ENCODE measurements around the gene ZNF530. TPM values are rescaled to one million over a fixed set of nuclear protein-coding genes. Genes with fewer than 3 reads are reported as not detected.

Gene ZNF530
- total RNA-seq, 4 donors from 2014 or later: 0.86 to 4.2 (median 3.4) TPM

DNA sequence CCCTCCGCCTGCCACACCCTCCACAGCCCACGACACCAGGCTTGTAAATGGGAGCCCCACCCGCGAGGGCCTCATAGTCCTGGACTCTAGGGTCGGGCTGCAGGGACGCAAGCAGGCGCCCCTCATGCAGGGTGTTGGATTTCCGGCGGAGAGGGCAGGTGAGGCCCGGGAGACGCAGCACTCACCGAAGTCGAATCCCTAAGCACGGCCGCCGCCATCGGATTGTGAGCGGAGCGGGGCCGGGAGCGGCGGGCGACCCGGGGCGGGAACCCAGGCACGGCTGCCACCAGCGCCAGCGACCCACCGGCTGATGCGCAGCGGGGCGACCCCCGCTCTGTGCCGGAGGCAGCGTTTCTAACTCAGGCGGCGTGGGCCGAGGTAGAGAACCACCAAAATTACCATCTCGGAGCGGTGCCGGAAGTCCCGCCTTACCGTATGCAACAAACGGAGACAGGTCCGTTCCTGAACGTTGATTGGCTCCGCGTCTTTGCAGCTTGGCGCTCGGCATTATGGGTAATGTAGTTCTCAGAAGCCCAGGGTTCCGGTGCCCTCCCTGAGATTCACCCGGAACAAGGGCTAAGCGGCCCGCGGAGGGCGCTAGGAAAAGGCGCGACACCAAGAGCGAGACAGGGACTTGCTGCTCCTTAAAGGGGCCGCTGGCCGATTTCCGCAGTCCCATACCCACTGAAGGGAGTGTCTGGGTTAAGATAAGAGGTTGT lies 21.0 kb upstream of the ZNF530 start, which contains the start of gene ZNF416:
Gene ZNF416, minus strand, starts transcription at position 425 of the 719 bp plus-strand sequence. Its CDS starts 207 bp downstream, at position 218.
- peak; percentile 98 for DNase-seq
- in situ Hi-C loops (cut with MboI; ENCODE audit: low sequenced_read_pairs in 4 of 4) (loop anchor here in 1 of 4 donors (5.0 kb wide), 1 partner anchor 54 kb away; the partner anchor contains the start of gene ZNF211), intact Hi-C loops (cut with DNase I; ENCODE audit: low total_unique reads) (loop anchor here (1.0 to 5.0 kb wide), 11 partner anchors 19 to 424 kb away; partner anchors contain the start of genes ZNF134, ZNF211, ZNF256 and ZNF417)
- no peaks in the 10 kb centered on the region for H3K27me3 ChIP-seq
- TF ChIP-seq, protein P1, sequence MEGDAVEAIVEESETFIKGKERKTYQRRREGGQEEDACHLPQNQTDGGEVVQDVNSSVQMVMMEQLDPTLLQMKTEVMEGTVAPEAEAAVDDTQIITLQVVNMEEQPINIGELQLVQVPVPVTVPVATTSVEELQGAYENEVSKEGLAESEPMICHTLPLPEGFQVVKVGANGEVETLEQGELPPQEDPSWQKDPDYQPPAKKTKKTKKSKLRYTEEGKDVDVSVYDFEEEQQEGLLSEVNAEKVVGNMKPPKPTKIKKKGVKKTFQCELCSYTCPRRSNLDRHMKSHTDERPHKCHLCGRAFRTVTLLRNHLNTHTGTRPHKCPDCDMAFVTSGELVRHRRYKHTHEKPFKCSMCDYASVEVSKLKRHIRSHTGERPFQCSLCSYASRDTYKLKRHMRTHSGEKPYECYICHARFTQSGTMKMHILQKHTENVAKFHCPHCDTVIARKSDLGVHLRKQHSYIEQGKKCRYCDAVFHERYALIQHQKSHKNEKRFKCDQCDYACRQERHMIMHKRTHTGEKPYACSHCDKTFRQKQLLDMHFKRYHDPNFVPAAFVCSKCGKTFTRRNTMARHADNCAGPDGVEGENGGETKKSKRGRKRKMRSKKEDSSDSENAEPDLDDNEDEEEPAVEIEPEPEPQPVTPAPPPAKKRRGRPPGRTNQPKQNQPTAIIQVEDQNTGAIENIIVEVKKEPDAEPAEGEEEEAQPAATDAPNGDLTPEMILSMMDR (IDR thresholded peaks at IDR 0.05 in 4 of 5, conservative IDR thresholded peaks at IDR 0.05 in 1 of 5): peak in 2 of 5 experiments; percentile 11 to 40
- peak in 1 of 2 donors; percentile 20 for TF ChIP-seq POLR2A (IDR thresholded peaks at IDR 0.05)
- H3K27ac ChIP-seq: peak within 1 kb of the TSS; percentile 48 to 81 (median 76)
- H3K36me3 ChIP-seq: peaks cover 8 to 38% of the 10 kb centered on the region in 2 donors
- H3K4me1 ChIP-seq: peaks cover 14 to 20% of the 10 kb centered on the region in 2 donors
- H3K9me3 ChIP-seq: peaks cover 0 to 19% (median 4%) of the 10 kb centered on the region in 3 donors
- peak; percentile 100 for ATAC-seq
- H3K4me3 ChIP-seq: peak within 1 kb of the TSS; percentile 70 to 89 (median 80)

DNA sequence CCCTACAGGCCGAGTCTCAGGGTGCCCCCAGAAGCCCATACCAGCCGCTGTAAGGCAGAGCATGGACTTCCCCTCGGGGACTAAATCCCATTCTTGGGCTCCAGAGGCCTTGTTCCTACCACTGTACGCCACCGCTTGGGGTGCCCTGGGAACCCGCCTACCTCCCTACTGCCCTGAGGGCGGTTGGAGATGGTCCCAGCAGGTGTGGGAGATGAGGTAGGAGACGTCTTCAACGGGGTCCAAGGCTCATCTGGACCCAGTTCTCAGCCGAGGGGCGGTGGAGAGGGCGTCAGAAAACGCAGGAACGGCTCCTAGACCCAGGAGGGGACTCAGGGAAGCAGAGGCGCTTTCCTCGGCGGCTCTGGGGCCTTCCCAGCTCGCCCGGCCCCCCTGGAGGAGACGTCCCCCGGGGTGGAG lies 16.6 kb upstream of the ZNF530 start:
- no peak for TF ChIP-seq POLR2A (IDR thresholded peaks at IDR 0.05)
- TF ChIP-seq, protein P1 (IDR thresholded peaks at IDR 0.05 in 4 of 5, conservative IDR thresholded peaks at IDR 0.05 in 1 of 5): no peak
- Histone ChIP-seq H3K4me3 (peak overlapping the region; percentile 73 to 85 (median 78)), H3K36me3 (peaks cover 0 to 7% of the 10 kb centered on the region in 2 donors), H3K27ac (peak overlapping the region in 1 of 4 donors; percentile 48), H3K4me1 (peaks cover 11 to 23% of the 10 kb centered on the region in 2 donors), H3K27me3 (no peaks in the 10 kb centered on the region), H3K9me3 (peaks cover 0 to 5% (median 0%) of the 10 kb centered on the region in 3 donors)
- ATAC-seq (no peak), DNase-seq (no peak)
- intact Hi-C loops (cut with DNase I; ENCODE audit: low total_unique reads): no loop called here
- in situ Hi-C loops (cut with MboI; ENCODE audit: low sequenced_read_pairs in 4 of 4): no loop called here

DNA sequence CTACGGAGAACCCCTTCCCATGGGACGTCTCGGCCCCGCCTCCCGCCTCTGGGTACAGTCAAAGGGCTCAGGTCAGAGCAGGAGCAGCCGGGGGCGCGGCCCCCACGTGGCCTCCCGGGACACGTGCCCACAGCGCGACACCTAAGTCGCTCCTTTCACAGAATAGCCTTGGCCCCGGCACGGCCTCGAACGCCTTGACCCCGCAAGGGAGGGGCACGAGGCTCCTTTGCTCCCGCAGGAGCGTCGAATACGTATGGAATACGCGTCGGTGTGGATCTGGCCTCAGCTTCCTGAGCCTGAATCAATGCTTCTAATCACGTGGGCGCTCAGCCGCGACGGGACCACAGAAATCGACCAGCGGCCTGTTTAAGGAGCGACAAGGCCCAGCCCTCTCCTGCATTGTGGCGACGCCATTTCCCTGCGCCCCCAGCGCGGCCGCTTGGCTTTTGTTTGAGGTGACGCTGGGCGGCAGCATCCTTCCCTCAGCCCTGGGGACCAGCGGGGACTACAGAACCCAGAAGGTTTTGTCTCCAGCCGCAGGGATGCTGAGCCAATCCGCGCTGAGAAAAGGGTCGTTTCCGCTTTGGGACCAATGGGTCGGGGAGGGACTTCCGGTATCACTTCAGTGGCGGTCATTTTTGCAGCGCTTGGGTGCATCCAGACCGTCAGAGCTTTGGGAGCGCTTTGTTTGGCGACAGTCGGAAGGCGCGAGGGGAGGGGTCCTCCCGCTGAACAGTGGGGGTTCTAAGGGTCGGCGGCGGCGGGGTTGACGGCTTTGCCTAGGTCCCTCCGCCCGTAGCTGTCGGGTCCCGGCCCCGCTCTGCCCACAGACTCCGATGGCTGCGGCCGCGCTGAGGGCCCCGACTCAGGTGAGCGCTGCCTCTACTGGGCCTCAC lies 15.9 kb upstream of the ZNF530 start, which contains the start of gene ZIK1:
Gene ZIK1, plus strand, starts transcription at position 625 of the 896 bp plus-strand sequence. Its CDS starts 212 bp downstream, at position 837.
- in situ Hi-C loops (cut with MboI; ENCODE audit: low sequenced_read_pairs in 4 of 4) (no loop called here), intact Hi-C loops (cut with DNase I; ENCODE audit: low total_unique reads) (no loop called here)
- peaks cover 0 to 13% of the 10 kb centered on the region in 2 donors for H3K36me3 ChIP-seq
- TF ChIP-seq, protein P1 (IDR thresholded peaks at IDR 0.05 in 4 of 5, conservative IDR thresholded peaks at IDR 0.05 in 1 of 5): no peak
- TF ChIP-seq POLR2A (IDR thresholded peaks at IDR 0.05): no peak
- H3K27ac ChIP-seq: peak within 1 kb of the TSS; percentile 48 to 67 (median 58)
- H3K4me1 ChIP-seq: peaks cover 10 to 19% of the 10 kb centered on the region in 2 donors
- ATAC-seq (peak; percentile 95 to 98), DNase-seq (peak; percentile 81 to 85)
- H3K27me3 ChIP-seq: no peaks in the 10 kb centered on the region
- peak within 1 kb of the TSS; percentile 73 to 85 (median 78) for H3K4me3 ChIP-seq
- peaks cover 0 to 8% (median 0%) of the 10 kb centered on the region in 3 donors for H3K9me3 ChIP-seq

DNA sequence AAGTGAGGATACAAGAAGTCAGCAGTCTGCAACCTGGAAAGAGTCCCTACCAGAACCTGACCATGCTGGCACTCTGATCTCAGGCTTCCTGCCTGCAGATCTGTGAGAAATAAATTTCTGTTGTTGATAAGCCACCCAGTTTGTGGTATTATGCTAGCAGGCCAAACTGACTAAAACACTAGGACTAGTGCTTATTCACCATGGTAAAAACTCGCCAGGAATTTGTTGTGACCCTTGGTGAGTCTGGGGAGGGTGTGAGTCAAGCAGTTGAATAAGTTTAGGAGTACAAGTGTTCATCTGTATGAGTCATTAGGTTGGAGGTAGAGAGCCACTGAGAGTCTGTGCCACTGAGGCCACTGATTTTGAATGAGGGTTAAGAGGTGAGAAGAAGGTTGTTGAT lies 12.2 kb upstream of the ZNF530 start:
- in situ Hi-C loops (cut with MboI; ENCODE audit: low sequenced_read_pairs in 4 of 4): no loop called here
- no peak for DNase-seq
- no peak overlapping the region for H3K27ac ChIP-seq
- no peaks in the 10 kb centered on the region for H3K27me3 ChIP-seq
- H3K4me3 ChIP-seq: no peak overlapping the region
- TF ChIP-seq, protein P1 (IDR thresholded peaks at IDR 0.05 in 4 of 5, conservative IDR thresholded peaks at IDR 0.05 in 1 of 5): no peak
- TF ChIP-seq POLR2A (IDR thresholded peaks at IDR 0.05): no peak
- peaks cover 8 to 49% of the 10 kb centered on the region in 2 donors for H3K36me3 ChIP-seq
- H3K9me3 ChIP-seq: peaks cover 4 to 32% (median 10%) of the 10 kb centered on the region in 3 donors
- peaks cover 10 to 14% of the 10 kb centered on the region in 2 donors for H3K4me1 ChIP-seq
- no peak for ATAC-seq
- intact Hi-C loops (cut with DNase I; ENCODE audit: low total_unique reads): no loop called here

Measured in gastrocnemius medialis (tissue), 4 donors.